Neural progenitor cell (in vitro differentiated cells): ENCODE data around the gene C4BPA.

Experiments used
- EZH2 ChIP-seq: fragments of 200-600 bp; sonication (generic); IDR thresholded peaks from 2 replicates; pipeline ENCODE4 v1.6.1; 2017; ENCODE audit warnings: antibody characterized with exemption, mild to moderate bottlenecking, moderate library complexity
- EZH2phosphoT487 ChIP-seq: fragments of 200-600 bp; sonication (generic); IDR thresholded peaks from 2 replicates; pipeline ENCODE4 v1.6.1; 2017; ENCODE audit warnings: antibody characterized with exemption
- TF ChIP-seq, protein P1 (sequence below): fragments of 200-600 bp; sonication (generic); IDR thresholded peaks from 2 replicates; pipeline ENCODE4 v1.5.1; 2017; ENCODE audit warnings: antibody characterized with exemption, mild to moderate bottlenecking

GRCh38 chr1:207078578-207079132 is 25.4 kb upstream of the C4BPA start:
- no peak for TF ChIP-seq EZH2
- TF ChIP-seq, protein P1, sequence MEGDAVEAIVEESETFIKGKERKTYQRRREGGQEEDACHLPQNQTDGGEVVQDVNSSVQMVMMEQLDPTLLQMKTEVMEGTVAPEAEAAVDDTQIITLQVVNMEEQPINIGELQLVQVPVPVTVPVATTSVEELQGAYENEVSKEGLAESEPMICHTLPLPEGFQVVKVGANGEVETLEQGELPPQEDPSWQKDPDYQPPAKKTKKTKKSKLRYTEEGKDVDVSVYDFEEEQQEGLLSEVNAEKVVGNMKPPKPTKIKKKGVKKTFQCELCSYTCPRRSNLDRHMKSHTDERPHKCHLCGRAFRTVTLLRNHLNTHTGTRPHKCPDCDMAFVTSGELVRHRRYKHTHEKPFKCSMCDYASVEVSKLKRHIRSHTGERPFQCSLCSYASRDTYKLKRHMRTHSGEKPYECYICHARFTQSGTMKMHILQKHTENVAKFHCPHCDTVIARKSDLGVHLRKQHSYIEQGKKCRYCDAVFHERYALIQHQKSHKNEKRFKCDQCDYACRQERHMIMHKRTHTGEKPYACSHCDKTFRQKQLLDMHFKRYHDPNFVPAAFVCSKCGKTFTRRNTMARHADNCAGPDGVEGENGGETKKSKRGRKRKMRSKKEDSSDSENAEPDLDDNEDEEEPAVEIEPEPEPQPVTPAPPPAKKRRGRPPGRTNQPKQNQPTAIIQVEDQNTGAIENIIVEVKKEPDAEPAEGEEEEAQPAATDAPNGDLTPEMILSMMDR = no peak
- no peak for TF ChIP-seq EZH2phosphoT487
